Measurements from ENCODE around the gene F2RL1. TPM values are rescaled to one million over a fixed set of nuclear protein-coding genes. Genes with fewer than 3 reads are reported as not detected.
"Not testable (repeated sequence)": the region's sequence is repeated elsewhere in the genome, so short reads cannot be mapped to it uniquely, and the experiment has no call there.

Gene F2RL1
- total RNA-seq, 1 donor from 2014 or later, result 32.4 TPM

DNA sequence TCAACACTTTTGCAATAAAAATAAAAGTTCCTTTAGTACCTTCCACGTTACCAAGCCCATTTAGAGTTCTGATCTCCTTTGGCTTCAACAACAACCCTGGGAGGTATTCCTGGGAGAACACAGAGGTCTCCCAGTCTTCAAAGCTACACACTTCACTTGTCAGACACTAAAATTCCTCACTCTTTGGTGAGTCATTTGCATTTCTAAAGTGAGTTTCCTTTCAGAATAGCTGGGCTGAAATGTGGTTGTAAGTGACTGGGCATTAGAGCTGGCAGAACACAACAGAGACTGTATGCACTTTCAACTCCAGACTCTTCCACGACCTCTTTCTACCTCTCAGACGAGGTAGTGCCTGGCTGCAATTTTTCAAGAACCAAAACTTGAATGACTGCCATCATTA is 11.5 kb upstream of the F2RL1 start:
- no peak for DNase-seq

DNA sequence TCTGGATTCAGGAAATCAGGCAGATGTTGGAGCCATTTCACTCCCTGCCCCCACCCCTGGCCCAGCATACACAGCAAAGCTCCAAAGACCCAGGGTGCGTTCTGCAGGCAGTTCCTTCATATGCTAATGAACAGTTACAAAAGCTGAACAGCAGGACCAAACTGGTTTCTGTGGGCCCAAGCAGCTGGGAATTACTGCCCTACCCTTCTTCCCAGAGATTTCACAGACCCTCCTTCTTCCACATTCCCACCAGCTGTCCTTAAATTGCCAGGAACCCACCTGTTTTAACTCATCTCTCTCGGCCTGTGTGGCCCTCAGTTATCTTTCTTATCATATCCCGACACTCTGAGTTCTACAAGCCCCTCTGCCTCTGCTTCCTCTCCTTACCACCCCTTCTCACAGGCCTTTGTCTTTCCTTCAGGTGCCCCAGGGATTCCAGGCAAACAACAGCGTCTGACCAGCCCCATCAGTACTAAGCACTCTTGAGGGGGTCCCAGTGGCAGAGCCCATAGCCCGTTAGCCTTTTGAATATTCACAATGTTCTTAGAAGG is 10.6 kb upstream of the F2RL1 start:
- DNase-seq, result no peak

DNA sequence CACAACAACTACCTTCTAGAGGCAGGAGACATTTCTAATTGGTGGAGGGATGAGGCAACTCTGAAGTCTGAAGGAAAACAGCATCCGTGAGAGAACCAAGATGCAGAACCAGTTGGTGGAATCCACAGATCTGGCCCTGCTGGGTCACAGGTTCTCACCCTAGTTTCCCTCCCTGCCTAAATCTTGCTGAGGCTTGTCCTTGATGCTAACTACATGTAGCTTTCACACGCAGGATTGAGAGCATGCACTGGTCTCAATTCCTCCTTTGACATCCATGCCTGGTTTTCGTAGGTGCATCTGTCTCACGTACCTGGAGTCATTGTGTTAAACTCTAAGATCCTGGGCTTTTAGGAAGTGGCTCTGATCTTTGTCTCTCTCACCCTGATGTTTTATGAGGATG is 9.7 kb upstream of the F2RL1 start:
- no peak for DNase-seq

DNA sequence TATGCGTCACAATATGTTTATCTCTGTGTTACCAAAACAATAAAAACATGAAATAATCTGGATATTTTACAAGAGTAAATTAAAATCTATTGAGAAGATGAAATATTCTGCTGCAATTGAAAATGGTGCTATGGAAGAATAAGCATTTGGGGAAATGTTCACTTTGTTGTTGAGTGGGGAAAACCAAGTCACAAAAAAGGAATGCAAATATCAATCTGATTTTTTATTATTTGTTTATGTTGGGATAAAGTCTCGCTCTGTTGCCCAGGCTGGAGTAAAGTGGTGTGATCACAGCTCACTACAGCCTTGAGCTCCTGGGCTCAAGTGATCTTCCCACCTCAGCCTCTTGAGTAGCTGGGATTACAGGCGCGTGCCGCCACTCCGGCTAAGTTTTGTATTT is 8.6 kb upstream of the F2RL1 start:
- DNase-seq, result no peak

DNA sequence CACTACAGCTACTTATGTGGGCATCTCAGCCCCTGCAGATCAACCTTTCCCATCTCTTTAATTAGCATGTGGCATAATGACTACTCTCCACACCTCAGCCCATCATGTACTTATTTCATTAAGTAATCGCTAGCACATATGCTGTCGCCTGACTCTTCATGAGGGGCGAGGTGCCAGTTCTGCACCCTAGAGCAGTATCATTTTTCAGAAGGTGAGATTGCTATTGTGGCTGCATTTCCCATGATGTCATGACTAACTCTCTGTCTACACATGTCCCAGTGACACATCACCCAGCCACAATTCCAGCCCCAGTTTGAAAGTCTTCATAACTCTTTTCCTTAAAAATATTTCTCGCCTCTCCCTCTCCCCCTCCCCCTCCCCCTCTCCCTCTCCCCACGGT is 7.6 kb upstream of the F2RL1 start:
- no peak for DNase-seq

DNA sequence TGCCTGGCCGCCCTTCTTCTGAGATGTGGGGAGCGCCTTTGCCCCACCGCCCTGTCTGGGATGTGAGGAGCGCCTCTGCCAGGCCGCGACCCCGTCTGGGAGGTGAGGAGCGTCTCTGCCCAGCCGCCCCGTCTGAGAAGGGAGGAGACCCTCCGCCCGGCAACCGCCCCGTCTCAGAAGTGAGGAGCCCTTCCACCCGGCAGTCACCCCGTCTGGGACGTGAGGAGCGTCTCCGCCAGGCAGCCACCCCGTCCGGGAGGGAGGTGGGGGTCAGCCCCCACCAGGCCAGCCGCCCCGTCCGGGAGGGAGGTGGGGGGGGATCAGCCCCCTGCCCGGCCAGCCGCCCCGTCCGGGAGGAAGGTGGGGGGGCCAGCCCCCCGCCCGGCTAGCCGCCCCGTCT is 6.6 kb upstream of the F2RL1 start:
- not testable (repeated sequence) for DNase-seq

DNA sequence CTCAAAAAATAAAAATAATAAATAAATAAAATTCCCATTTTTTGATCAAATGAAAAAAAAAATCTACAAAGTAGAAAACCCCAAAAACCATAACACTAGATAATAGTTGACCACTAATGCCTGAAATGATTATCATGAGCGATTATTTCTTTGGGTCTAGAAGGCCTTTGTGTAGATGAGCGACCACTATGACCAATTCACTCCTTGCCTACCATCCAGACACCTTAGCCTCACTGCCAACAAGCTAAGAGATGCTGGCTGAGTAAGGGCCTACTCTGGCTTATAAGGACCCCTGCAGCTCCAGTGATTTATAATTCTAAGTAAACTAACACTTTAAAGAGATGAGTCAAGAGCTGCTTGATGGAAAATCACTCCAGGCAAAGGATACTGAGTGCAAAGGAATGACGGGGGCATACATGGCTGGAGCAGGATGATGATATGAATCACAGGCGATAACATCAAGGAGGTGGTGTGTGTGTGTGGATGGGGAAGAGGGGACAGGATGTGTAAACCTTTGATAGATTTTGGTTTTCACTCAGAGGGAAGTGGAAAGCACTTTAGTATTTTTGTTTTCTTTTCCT is 4.8 kb upstream of the F2RL1 start:
- no peak for DNase-seq

DNA sequence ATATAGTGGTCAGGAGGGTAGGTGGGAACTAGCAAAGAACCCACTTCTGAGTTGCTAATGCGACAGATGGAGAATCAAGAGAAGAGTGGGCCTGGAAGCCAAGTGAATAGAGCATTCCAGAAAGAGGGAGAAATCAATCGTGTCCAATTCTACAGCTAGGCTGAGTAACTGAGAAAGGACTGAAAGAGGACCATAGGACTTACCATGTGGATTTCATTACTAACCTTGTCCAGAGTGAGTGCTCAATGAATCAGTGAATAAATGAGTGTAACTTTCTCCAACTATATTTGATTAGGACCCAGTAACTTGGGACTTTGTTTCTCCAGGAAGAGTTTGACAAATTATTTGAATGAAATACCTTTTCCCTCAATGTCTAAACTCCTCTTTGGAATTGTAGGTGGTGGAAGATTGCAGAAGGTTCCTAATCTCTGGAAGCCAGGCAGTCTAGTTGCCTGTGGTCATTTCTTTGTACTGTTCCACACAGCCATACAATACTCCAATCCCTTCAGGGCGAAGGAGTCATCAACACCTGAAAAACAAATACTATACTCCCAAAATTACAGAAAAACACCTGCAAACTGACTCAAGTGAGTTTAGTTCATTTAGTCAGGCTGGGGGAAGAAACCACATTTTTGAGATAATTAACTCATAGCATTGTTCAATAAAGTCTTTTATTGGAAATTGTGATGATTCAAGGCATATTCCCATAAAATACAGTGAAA is 2.6 kb upstream of the F2RL1 start:
- no peak for DNase-seq

DNA sequence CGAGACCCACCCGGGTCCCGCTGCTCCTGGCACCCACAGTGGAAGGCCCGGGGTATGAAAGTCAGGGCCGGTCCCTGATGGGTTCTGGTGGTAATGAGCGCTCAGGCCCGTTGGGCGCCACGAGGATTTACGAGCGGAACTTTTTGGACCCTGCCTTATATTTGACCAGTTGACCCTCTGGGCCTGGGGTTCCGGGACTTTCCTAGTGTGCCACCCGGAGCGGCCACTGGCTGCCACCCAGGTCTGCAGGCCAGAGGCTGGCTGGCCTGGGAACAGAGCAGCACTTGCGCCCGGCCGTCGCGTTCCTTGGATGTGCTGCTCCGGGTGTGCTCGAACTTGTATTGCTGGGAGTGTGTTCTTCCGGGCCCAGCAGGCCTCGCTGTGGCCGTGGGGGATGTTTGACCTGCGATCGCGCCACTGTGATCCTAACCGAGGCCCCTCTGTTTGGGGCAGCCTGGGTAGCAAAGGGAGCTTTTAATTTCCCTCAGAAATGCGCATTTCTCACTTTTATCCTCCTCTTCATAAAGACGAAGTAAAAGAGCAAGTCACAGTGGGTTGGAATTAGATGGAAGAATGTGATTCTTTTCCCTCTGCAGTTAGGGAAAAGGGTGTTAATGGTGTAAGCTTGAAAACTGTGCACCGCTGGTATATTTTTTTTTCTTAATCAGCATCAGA is 1.2 kb downstream of the F2RL1 start:
- DNase-seq, result no peak

DNA sequence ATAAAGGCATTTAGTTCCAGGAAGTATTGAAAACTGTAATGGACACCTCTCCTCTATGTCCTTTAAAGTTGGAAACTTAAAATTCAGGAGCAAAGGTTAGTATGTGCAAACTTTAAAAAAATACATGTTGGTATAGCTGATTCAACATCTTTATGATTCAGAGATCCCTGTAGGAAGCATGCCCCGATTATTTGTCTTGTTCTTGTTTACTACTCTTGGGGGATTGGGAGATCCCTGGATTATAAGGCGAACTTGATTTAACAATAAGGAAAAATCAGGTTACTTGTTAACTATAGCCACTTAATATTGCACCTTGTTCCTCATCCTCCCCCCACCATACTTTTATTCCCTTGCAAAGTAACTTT is 1.7 kb downstream of the F2RL1 start:
- no peak for DNase-seq

DNA sequence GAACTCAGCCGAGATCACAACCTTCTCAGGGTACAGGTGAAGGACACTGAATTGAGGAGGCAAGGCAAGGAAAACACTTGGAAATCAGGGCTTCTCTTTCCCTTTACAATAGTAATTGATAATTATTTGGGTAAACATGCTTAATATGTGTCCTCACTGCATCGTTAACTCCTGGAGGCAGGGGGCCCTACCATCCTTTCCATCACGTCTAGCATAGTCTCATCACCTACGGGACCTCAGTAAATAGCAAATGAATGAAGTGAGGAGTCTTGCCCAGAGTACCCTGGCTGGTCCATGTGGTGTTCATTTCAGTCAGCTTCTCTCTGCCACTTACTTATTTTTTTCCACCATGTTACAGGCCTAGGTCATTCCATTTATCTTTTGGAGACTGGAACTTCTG is 2.3 kb downstream of the F2RL1 start:
- DNase-seq, result no peak

DNA sequence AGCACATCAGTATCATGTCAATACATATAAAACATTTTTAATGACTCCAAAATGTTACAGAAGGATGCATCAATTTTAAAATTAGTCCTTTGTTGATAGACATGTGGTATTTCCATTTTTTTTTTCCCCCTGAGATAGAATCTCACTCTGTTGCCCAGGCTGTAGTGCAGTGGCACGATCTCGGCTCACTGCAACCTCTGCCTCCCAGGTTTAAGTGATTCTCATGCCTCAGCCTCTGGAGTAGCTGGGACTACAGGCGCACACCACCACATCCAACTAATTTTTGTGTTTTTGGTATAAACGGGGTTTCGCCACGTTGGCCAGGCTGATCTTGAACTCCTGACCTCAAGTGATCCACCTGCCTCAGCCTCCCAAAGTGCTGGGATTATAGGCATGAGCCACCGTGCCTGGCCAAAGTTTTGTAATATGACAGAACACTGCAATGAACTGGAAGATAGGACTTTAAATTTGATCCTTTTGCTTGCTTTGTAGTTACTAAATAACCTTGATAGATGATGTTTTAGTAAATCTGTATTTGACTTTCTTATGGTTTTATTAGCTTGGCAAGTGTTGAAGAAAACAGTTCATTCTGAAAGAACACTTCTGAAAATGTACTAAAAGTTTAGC is 3.4 kb downstream of the F2RL1 start:
- DNase-seq, result not testable (repeated sequence)

DNA sequence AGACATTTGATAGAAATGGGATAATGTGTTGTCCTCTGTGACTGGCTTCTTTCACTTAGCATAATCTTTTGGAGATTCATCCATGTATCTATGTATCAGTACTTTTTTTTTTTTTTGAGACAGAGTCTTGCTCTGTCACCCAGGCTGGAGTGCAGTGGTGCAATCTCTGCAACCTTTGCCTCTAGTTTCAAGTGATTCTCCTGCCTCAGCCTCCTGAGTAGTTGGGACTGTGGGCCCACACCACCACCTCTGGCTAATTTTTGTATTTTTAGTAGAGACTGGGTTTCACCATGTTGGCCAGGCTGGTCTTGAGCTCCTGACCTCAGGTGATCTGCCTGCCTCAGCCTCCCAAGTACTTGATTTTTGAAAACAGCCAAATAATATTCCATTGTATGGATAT is 7.6 kb downstream of the F2RL1 start:
- DNase-seq, result not testable (repeated sequence)

DNA sequence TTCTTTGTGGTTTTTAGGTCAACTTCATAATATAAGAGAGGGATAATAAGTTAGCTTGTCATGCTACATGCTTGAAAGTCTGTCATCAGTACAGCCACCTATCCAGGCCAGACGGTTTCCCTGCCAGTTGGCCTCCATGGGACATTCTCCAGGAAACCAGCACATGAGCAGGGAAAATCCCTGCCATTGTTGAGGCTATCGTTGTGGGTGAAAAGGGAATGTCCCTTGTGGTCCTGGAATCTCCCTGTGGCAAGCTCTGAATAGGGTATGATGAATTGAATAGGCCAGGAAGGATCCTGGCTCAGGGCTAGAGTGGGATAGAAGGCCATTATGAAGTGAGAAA is 12.3 kb downstream of the F2RL1 start:
- no peak for DNase-seq

DNA sequence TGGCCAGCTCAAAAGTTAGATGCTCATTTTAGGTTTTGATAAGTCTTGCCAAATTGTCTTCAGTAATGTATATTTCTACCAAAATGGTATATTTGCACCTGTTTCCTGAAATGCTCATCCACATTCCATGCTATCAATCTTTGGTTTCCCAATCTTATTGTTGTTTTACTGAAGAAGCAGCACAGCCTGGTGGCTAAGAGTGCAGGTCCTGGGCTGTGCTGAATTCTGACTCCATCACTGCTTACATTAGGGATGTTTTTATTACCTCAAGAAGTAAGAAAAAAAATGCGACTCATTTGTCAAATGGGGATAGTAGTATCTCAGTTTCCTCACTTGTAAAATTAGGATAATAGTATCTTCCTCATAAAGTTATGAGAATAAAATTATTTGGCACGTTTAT is 17.4 kb downstream of the F2RL1 start:
- no peak for DNase-seq

DNA sequence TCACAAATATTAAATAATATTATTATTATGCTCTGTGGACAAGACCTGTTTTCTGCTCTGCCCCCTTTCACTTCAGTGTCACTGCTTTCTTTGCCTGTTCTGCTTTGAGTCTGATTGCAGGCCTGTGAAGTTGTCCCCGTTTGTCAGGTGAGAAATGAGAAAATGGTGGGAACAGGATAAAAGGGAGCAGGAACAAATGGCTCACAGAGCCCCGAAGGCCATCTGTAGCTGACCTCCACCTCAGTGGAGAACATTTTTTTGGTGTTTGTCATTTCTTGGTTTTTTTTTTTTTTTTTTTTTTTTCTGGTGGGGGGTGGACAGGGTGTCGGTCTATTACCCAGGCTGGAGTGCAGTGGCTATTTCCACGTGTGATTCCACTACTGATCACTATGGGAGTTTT is 17.8 kb downstream of the F2RL1 start:
- no peak for DNase-seq

DNA sequence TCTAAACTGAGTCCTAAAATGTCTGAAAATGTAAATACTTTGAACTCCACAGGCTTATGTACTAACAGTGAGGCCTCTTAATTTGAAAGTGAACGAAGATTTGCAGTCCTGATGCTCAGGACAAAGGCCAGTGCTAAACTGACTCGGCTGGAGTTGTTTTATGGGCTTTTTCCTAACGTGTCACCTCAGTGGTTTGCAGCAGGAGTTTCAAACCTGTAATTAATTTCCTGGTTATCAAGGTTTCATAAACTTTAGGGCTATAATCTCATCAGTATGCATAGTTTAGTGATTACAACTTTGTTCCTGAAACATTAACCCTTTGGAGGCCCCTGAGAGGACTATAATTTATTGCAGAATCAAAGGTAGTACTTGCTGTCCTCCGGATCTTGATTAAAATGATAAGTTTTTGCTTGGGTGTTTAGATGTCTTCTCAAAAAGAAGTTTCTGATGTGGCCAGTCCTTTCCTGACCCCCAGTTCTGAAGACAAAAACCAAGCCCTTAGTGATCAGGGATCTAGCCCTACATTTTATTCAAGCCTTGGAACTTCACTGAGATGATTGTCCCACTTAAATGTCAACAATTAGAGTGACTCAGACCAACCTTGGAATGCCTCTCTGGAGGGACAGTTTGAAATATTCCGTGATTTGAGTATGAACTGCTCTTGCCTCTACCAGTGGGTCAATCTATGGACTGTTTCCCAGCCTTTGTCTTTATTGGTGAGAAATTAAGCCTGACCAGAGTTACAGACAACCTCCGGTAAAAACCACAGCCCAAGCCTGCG is 19.8 kb downstream of the F2RL1 start:
- no peak for DNase-seq

DNA sequence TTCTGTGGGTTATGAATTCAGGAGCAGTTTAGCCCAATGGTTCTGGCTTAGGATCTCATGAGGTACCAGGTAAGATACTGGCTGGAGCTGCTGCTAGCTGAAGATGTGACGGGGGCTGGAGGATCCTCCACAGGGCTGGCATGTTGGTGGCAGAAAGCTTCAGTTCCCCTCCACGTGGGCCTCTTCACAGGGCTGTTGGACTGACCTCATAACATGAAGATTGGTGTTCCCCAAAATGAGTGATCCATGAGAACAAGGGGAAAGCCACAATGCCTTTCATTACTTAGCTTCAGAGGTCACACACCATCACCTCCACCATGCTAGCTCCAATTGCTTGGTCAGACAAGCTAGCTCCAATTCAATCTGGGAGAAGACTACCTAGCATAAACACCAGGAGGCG is 22.5 kb downstream of the F2RL1 start:
- no peak for DNase-seq

DNA sequence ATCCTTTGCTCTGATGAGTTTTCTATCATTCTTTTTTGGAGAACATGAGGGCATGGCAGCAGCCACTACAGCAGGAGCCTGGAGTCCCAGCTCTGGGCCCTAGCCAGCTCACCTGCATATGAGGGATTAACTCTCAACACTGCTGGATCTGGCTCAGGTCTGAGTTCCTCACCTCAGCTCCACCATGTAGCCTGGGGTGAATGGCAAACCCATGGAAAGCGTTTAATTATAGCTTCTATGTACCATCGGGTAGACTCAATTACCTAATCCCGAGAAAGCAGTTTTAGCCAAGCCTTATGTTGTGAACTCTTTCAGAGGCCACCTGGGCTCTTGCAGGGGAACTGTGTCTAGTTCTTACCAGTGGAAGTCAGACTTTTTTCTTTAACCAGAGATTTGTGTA is 27.1 kb downstream of the F2RL1 start:
- no peak for DNase-seq

DNA sequence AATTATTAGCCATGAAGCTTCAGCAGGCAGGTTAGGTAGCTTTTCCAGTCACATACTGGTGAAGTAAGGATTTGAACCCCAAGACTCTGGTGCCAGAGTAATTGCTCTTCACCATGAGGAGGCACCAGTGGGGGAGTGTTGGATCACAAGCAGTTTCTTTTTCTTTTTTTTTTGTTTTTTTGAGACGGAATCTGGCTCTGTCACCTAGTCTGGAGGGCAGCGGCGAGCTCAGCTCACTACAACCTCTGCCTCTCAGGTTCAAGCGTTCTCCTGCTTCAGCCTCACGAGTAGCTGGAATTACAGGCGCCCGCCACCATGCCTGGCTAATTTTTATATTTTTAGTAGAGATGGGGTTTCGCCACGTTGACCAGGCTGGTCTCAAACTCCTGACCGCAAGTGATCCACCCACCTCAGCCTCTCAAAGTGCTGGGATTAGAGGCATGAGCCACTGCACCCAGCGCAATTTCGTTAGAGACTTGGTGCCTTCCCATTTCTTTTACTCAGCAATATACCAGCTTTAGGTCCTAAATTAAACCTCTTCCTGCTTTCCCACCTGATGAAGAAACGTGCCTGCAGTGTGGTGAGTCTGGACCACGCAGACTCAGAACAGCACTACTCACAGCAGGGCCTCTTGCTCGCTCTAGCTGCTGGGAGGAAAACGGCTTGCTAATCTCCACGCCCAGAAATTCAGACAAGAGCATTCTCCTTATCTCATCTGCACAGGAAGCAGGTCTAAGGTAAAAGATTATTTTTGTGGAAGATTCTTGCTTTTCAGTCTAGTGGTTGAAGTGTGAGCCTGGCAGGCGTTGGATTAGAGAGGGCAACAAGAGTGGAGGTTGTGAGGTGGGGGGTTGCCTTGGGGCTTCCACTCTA is 30.8 kb downstream of the F2RL1 start, which contains the start of gene S100Z:
Gene S100Z (plus strand): TSS at position 596 of the 873 bp plus-strand sequence. CDS start 25,346 bp downstream, outside the sequence.
- DNase-seq, result no peak

DNA sequence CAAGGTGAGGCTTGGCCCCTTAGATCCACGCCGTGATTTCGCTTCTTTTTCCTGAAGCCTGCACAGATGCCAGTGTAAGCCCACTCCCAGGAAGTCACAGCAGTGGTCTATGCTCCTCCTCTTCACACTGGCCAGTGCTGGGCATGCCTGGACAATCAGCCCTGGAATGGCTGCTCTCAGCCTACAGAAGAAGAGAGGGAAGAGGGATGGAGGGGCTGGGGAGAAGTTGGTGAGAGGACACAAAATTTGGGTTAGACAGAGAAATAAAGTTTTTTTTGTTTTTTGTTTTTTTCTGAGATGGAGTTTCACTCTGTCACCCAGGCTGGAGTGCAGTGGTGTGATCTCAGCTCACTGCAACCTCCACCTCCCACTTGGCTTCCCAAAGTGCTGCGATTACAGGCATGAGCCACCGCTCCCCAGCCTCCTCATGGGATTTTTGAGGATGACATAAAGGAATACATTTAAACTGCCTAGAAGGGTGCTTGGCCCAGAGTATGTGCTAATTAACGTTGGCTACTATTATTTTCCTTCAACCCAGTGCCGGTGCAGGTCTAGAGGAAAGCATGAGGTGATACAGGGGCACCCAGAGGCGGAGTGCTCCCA is 31.8 kb downstream of the F2RL1 start:
- DNase-seq, result no peak

Data from skin of body (tissue), 2 donors.